GM23248 (cell line): Measurements from ENCODE around the gene PCDHB6.

Experiments
- EZH2 ChIP-seq: fragments of 200-600 bp; sonication (generic); IDR thresholded peaks from 2 replicates; pipeline ENCODE4 v1.6.1; 2018; ENCODE audit warnings: antibody characterized with exemption, mild to moderate bottlenecking; ENCODE audit not compliant: insufficient read depth, poor library complexity, severe bottlenecking
- EZH2phosphoT487 ChIP-seq: fragments of 200-600 bp; sonication (generic); IDR thresholded peaks from 2 replicates; pipeline ENCODE4 v1.6.1; 2018; ENCODE audit warnings: antibody characterized with exemption, moderate library complexity, mild to moderate bottlenecking, low read depth; ENCODE audit not compliant: insufficient read depth

- no peak for TF ChIP-seq EZH2
- no peak for TF ChIP-seq EZH2phosphoT487
Measured at GRCh38 chr5:141150224-141150992, 551 bp downstream of the PCDHB6 start.
